Common myeloid progenitor, CD34-positive (primary cell): ENCODE data around the gene TRIM17.

ENCODE experiments used
- CTCF ChIA-PET: fragments of 350-600 bp; sonication (Branson Sonifier 250); formaldehyde crosslinking; loops from one replicate; lab custom pipeline; 2021; ENCODE audit warnings: antibody characterized with exemption; lab: Charles Lee
- POLR2A ChIA-PET: fragments of 350-600 bp; sonication (Branson Sonifier 250); formaldehyde crosslinking; loops from one replicate; lab custom pipeline; 2021; ENCODE audit warnings: antibody characterized with exemption; lab: Charles Lee
- DNase-seq, 3 donors: peaks; one replicate each; pipeline versions ENCODE4 v3.0.0 to v3.0.0-alpha.2; 2013
- H3K27ac ChIP-seq, 2 experiments: 1 replicate in 1 of 2; 2 replicates in 1 of 2; pipeline ENCODE4 v1.7.0; 2013; ENCODE audit warnings: inconsistent platforms in 2 of 2, low read length in 2 of 2, mild to moderate bottlenecking in 2 of 2, low read depth in 1 of 2, moderate library complexity in 1 of 2; ENCODE audit not compliant: severe bottlenecking in 2 of 2, insufficient read depth in 1 of 2, poor library complexity in 1 of 2
- H3K27me3 ChIP-seq, 5 experiments: replicated peaks in 2 of 5; 1 replicate in 3 of 5; 2 replicates in 2 of 5; pipeline versions ENCODE4 v1.6.1 to v1.7.0; 2013; ENCODE audit warnings: low read length in 4 of 5, mild to moderate bottlenecking in 2 of 5, moderate library complexity in 2 of 5, inconsistent platforms in 1 of 5; ENCODE audit not compliant: insufficient read depth in 5 of 5, control insufficient read depth in 4 of 5
- H3K36me3 ChIP-seq, 4 experiments: 1 replicate in 2 of 4; 2 replicates in 2 of 4; pipeline versions ENCODE4 v1.6.1 to v1.7.0; 2013; ENCODE audit warnings: low read length in 3 of 4, control low read depth in 1 of 4, mild to moderate bottlenecking in 1 of 4; ENCODE audit not compliant: control insufficient read depth in 4 of 4, insufficient read depth in 4 of 4
- H3K4me1 ChIP-seq, 4 experiments: 1 replicate in 3 of 4; 2 replicates in 1 of 4; pipeline versions ENCODE4 v1.6.1 to v1.7.1; 2013; ENCODE audit warnings: low read length in 3 of 4, mild to moderate bottlenecking in 3 of 4, control low read depth in 1 of 4, inconsistent platforms in 1 of 4, moderate library complexity in 1 of 4; ENCODE audit not compliant: control insufficient read depth in 4 of 4, insufficient read depth in 4 of 4; ENCODE audit errors: control extremely low read depth in 1 of 4
- H3K4me3 ChIP-seq, 7 experiments: 1 replicate in 4 of 7; 2 replicates in 3 of 7; pipeline versions ENCODE4 v1.5.1 to v1.7.0; 2013; ENCODE audit warnings: mild to moderate bottlenecking in 7 of 7, low read length in 6 of 7, moderate library complexity in 6 of 7, inconsistent platforms in 2 of 7, low read depth in 2 of 7, control low read depth in 1 of 7; ENCODE audit not compliant: insufficient read depth in 4 of 7, control insufficient read depth in 1 of 7; ENCODE audit errors: extremely low read depth in 1 of 7
- H3K9me3 ChIP-seq, 5 experiments: 1 replicate in 4 of 5; 2 replicates in 1 of 5; pipeline versions ENCODE4 v1.6.1 to v1.7.1; 2013; ENCODE audit warnings: low read length in 4 of 5, mild to moderate bottlenecking in 2 of 5, inconsistent platforms in 1 of 5, low read depth in 1 of 5, moderate library complexity in 1 of 5; ENCODE audit not compliant: control insufficient read depth in 4 of 5, insufficient read depth in 2 of 5; ENCODE audit errors: control extremely low read depth in 1 of 5
- WGBS: methylation state at CpG from one replicate; pipeline ENCODE4 v1.1.5; 2013; ENCODE audit not compliant: insufficient coverage; 5-methylcytosine and 5-hydroxymethylcytosine counted together

TRIM17 gene

GRCh38 chr1:228391411-228392020, 25.1 kb downstream of the TRIM17 start:
- Histone ChIP-seq H3K36me3 (peaks cover 2 to 49% (median 21%) of the 10 kb centered on the region in 4 experiments), H3K9me3 (no peaks in the 10 kb centered on the region), H3K4me1 (no peaks in the 10 kb centered on the region), H3K27me3 (no peaks in the 10 kb centered on the region), H3K4me3 (no peak overlapping the region), H3K27ac (no peak overlapping the region)
- DNase-seq = no peak
- POLR2A ChIA-PET = no interaction called here
- WGBS = 98% methylated on average over 10 of the region's 11 CpGs
- CTCF ChIA-PET = no interaction called here

GRCh38 chr1:228390649-228391048, 26.0 kb downstream of the TRIM17 start:
- Histone ChIP-seq H3K4me3 (no peak overlapping the region), H3K27ac (no peak overlapping the region), H3K9me3 (no peaks in the 10 kb centered on the region), H3K27me3 (no peaks in the 10 kb centered on the region), H3K36me3 (peaks cover 0 to 40% (median 12%) of the 10 kb centered on the region in 4 experiments), H3K4me1 (no peaks in the 10 kb centered on the region)
- 100% methylated on average over 6 of the region's 10 CpGs for WGBS
- DNase-seq = no peak
- CTCF ChIA-PET = no interaction called here
- POLR2A ChIA-PET = no interaction called here

- ChIA-PET CTCF (no interaction called here), POLR2A (no interaction called here)
- Histone ChIP-seq H3K9me3 (no peaks in the 10 kb centered on the region), H3K4me1 (no peaks in the 10 kb centered on the region), H3K36me3 (peaks cover 0 to 8% (median 1%) of the 10 kb centered on the region in 4 experiments), H3K4me3 (no peak overlapping the region), H3K27me3 (peaks cover 0 to 3% (median 0%) of the 10 kb centered on the region in 5 experiments), H3K27ac (no peak overlapping the region)
- no peak for DNase-seq
These were observed 29.3 kb downstream of the TRIM17 start for GRCh38 chr1:228387321-228387720.

- ChIA-PET POLR2A (no interaction called here), CTCF (interaction anchor here (1.0 to 1.2 kb wide), 3 partner anchors 10 to 48 kb away, joined by 3 read pairs; no protein-coding TSS in a partner anchor)
- H3K9me3 ChIP-seq = no peaks in the 10 kb centered on the region
- no peak overlapping the region for H3K4me3 ChIP-seq
- no peaks in the 10 kb centered on the region for H3K36me3 ChIP-seq
- H3K27me3 ChIP-seq = peaks cover 0 to 8% (median 2%) of the 10 kb centered on the region in 5 experiments
- H3K27ac ChIP-seq = no peak overlapping the region
- H3K4me1 ChIP-seq = no peaks in the 10 kb centered on the region
- DNase-seq = no peak
These were observed 31.4 kb downstream of the TRIM17 start for GRCh38 chr1:228385232-228385631.

- CTCF ChIA-PET = interaction anchor here (2.5 kb wide), 1 partner anchor 9 kb away, joined by 8 read pairs; no protein-coding TSS in a partner anchor
- DNase-seq = no peak
- no peaks in the 10 kb centered on the region for H3K36me3 ChIP-seq
- H3K4me1 ChIP-seq = peaks cover 0 to 8% (median 6%) of the 10 kb centered on the region in 4 experiments
- no peak overlapping the region for H3K4me3 ChIP-seq
- H3K27me3 ChIP-seq = peaks cover 0 to 8% (median 3%) of the 10 kb centered on the region in 5 experiments
- 83% methylated on average over 1 of the region's 2 CpGs for WGBS
- no peak overlapping the region for H3K27ac ChIP-seq
- POLR2A ChIA-PET = interaction anchor here (0.5 kb wide), 1 partner anchor 23 kb away, joined by 3 read pairs; the partner anchor contains the start of gene TRIM11
- no peaks in the 10 kb centered on the region for H3K9me3 ChIP-seq
These were observed 32.9 kb downstream of the TRIM17 start for GRCh38 chr1:228383773-228384172.

- ChIA-PET POLR2A (no interaction called here), CTCF (no interaction called here)
- Histone ChIP-seq H3K27me3 (peaks cover 0 to 8% (median 3%) of the 10 kb centered on the region in 5 experiments), H3K9me3 (no peaks in the 10 kb centered on the region), H3K4me1 (peaks cover 0 to 15% (median 12%) of the 10 kb centered on the region in 4 experiments), H3K36me3 (no peaks in the 10 kb centered on the region), H3K4me3 (no peak overlapping the region), H3K27ac (no peak overlapping the region)
- 100% methylated on average over 2 of the region's 2 CpGs for WGBS
- no peak for DNase-seq
These were observed 35.3 kb downstream of the TRIM17 start for GRCh38 chr1:228381356-228381755.

GRCh38 chr1:228379666-228380065, 37.0 kb downstream of the TRIM17 start:
- 88% methylated on average over 8 of the region's 8 CpGs for WGBS
- Histone ChIP-seq H3K9me3 (no peaks in the 10 kb centered on the region), H3K27ac (no peak overlapping the region), H3K27me3 (peaks cover 0 to 8% (median 3%) of the 10 kb centered on the region in 5 experiments), H3K36me3 (peaks cover 0 to 2% (median 0%) of the 10 kb centered on the region in 4 experiments), H3K4me1 (peaks cover 0 to 15% (median 12%) of the 10 kb centered on the region in 4 experiments), H3K4me3 (no peak overlapping the region)
- DNase-seq = no peak
- ChIA-PET POLR2A (interaction anchor here (0.8 kb wide), 1 partner anchor 13 kb away, joined by 3 read pairs; no protein-coding TSS in a partner anchor), CTCF (interaction anchor here (1.0 to 1.2 kb wide), 3 partner anchors 13 to 83 kb away, joined by 3 to 5 read pairs (median 4); no protein-coding TSS in a partner anchor)
